SK-N-SH (cell line): Measurements from ENCODE around the gene MCF2L. TPM values are rescaled to one million over a fixed set of nuclear protein-coding genes. Genes with fewer than 3 reads are reported as not detected.

Source experiments
- CTCF ChIA-PET: fragments of 300-600, 350-600 bp; formaldehyde crosslinking; extraction: SDS; loops from one replicate; lab custom pipeline; 2021; lab: Yijun Ruan, JAX
- POLR2A ChIA-PET: fragments of 350-600 bp; sonication (Branson Sonifier 250); formaldehyde crosslinking; extraction: SDS; loops from one replicate; lab custom pipeline; 2020; ENCODE audit warnings: antibody characterized with exemption, inconsistent platforms; lab: Yijun Ruan, JAX
- DNase-seq: peaks from one replicate; pipeline ENCODE4 v3.0.0; 2012
- H2AFZ ChIP-seq: fragments of 200-600 bp; sonication (generic); 2 replicates; pipeline ENCODE4 v1.8.1; 2016; ENCODE audit warnings: antibody characterized with exemption, mild to moderate bottlenecking, low read depth
- H3F3A ChIP-seq: fragments of 200-600 bp; sonication (generic); replicated peaks from 2 replicates; pipeline ENCODE3; 2016; ENCODE audit warnings: antibody characterized with exemption, mild to moderate bottlenecking; ENCODE audit not compliant: insufficient read depth
- H3K27ac ChIP-seq, 2 experiments: fragments of 200-500 bp in 1 of 2; fragments of 200-600 bp in 1 of 2; sonication (Bioruptor generic) in 1 of 2; sonication (generic), shearing (Covaris generic) in 1 of 2; 2 replicates each; pipeline versions ENCODE4 v1.5.1 to v1.6.1; 2014 to 2016; ENCODE audit warnings: low read depth in 2 of 2, inconsistent platforms in 1 of 2, low read length in 1 of 2, mild to moderate bottlenecking in 1 of 2, mixed read lengths in 1 of 2
- H3K27me3 ChIP-seq: fragments of 200-600 bp; sonication (generic), shearing (Covaris generic); 2 replicates; pipeline ENCODE4 v1.6.1; 2016; ENCODE audit warnings: mixed run types; ENCODE audit not compliant: insufficient read depth
- H3K36me3 ChIP-seq, 2 experiments: fragments of 200-500 bp in 1 of 2; fragments of 200-600 bp in 1 of 2; sonication (Bioruptor generic) in 1 of 2; sonication (generic) in 1 of 2; replicated peaks in 1 of 2; 2 replicates each; pipeline versions ENCODE3 to v1.5.1; 2014 to 2016; ENCODE audit warnings: low read length in 1 of 2, mild to moderate bottlenecking in 1 of 2; ENCODE audit not compliant: insufficient read depth in 2 of 2, control insufficient read depth in 1 of 2
- H3K4me1 ChIP-seq, 2 experiments: fragments of 200-500 bp in 1 of 2; fragments of 200-600 bp in 1 of 2; sonication (Bioruptor generic) in 1 of 2; sonication (generic), shearing (Covaris generic) in 1 of 2; 2 replicates each; pipeline versions ENCODE4 v1.5.1 to v1.6.1; 2014 to 2016; ENCODE audit warnings: low read depth in 1 of 2, low read length in 1 of 2, mixed run types in 1 of 2; ENCODE audit not compliant: insufficient read depth in 2 of 2, control insufficient read depth in 1 of 2
- H3K4me2 ChIP-seq: fragments of 200-600 bp; sonication (generic), shearing (Covaris generic); 2 replicates; pipeline ENCODE4 v1.6.1; 2017; ENCODE audit warnings: mixed run types
- H3K4me3 ChIP-seq, 2 experiments: fragments of 200-500 bp in 1 of 2; fragments of 200-600 bp in 1 of 2; sonication (Bioruptor generic) in 1 of 2; sonication (generic), shearing (Covaris generic) in 1 of 2; 2 replicates each; pipeline versions ENCODE4 v1.5.1 to v1.8.1; 2014 to 2016; ENCODE audit warnings: low read depth in 2 of 2, inconsistent platforms in 1 of 2, low read length in 1 of 2, mild to moderate bottlenecking in 1 of 2, mixed read lengths in 1 of 2, moderate library complexity in 1 of 2
- H3K79me2 ChIP-seq: fragments of 200-600 bp; sonication (generic); 2 replicates; pipeline ENCODE4 v1.8.1; 2017; ENCODE audit warnings: mild to moderate bottlenecking; ENCODE audit not compliant: insufficient read depth
- H3K9ac ChIP-seq: fragments of 200-600 bp; sonication (generic); 2 replicates; pipeline ENCODE4 v1.6.1; 2017; ENCODE audit warnings: mixed run types
- H3K9me2 ChIP-seq: fragments of 200-600 bp; sonication (generic); 2 replicates; pipeline ENCODE4 v1.6.1; 2017; ENCODE audit warnings: mixed run types
- H3K9me3 ChIP-seq: fragments of 200-600 bp; sonication (generic); 2 replicates; pipeline ENCODE4 v1.6.1; 2017; ENCODE audit warnings: mixed run types, mild to moderate bottlenecking, moderate library complexity
- H4K20me1 ChIP-seq: fragments of 200-600 bp; sonication (generic); 2 replicates; pipeline ENCODE4 v1.6.1; 2017; ENCODE audit warnings: mild to moderate bottlenecking, mixed run types; ENCODE audit not compliant: insufficient read depth
- CTCF ChIP-seq: fragments of 200-600 bp; sonication (generic); IDR thresholded peaks from 2 replicates; pipeline ENCODE4 v1.6.1; 2017; ENCODE audit warnings: antibody characterized with exemption, mild to moderate bottlenecking, moderate library complexity
- EP300 ChIP-seq, 2 experiments: IDR thresholded peaks; 2 replicates each; pipeline versions ENCODE4 v1.4.0 to v1.6.1; 2012; ENCODE audit warnings: borderline replicate concordance in 1 of 2, low read depth in 1 of 2, low read length in 1 of 2
- FOSL2 ChIP-seq: IDR thresholded peaks from 2 replicates; pipeline ENCODE4 v1.4.0; 2012; ENCODE audit warnings: low read depth, mild to moderate bottlenecking, moderate library complexity, borderline replicate concordance
- FOXM1 ChIP-seq: IDR thresholded peaks from 2 replicates; pipeline ENCODE4 v1.4.0; 2012; ENCODE audit warnings: low read depth, mild to moderate bottlenecking
- GABPA ChIP-seq: IDR thresholded peaks from 2 replicates; pipeline ENCODE4 v1.4.0; 2012; ENCODE audit warnings: low read depth, mild to moderate bottlenecking
- GATA2 ChIP-seq: sonication (generic); formaldehyde crosslinking; IDR thresholded peaks from 2 replicates; pipeline ENCODE4 v1.5.0; 2020; ENCODE audit warnings: mild to moderate bottlenecking, missing genetic modification reagents
- IRF3 ChIP-seq: fragments of 150-350 bp; IDR thresholded peaks from 2 replicates; pipeline ENCODE4 v1.6.1; 2016; ENCODE audit warnings: mild to moderate bottlenecking, low read depth, low read length
- MAX ChIP-seq: IDR thresholded peaks from 2 replicates; pipeline ENCODE4 v1.4.0; 2012; ENCODE audit warnings: low read depth
- MEF2A ChIP-seq: IDR thresholded peaks from 2 replicates; pipeline ENCODE4 v1.4.0; 2012; ENCODE audit warnings: low read depth, borderline replicate concordance
- MXI1 ChIP-seq: IDR thresholded peaks from 2 replicates; pipeline ENCODE4 v1.6.1; 2012; ENCODE audit warnings: mild to moderate bottlenecking, low read depth, low read length, improper control_type of control experiment
- RCOR1 ChIP-seq: fragments of 150-350 bp; IDR thresholded peaks from 2 replicates; pipeline ENCODE4 v1.6.1; 2017; ENCODE audit warnings: antibody characterized with exemption, low read length
- REST ChIP-seq: IDR thresholded peaks from 2 replicates; pipeline ENCODE4 v1.6.1; 2012; ENCODE audit warnings: mild to moderate bottlenecking, low read depth, low read length, moderate library complexity
- RFX5 ChIP-seq: IDR thresholded peaks from 2 replicates; pipeline ENCODE4 v1.6.1; 2012; ENCODE audit warnings: mild to moderate bottlenecking, improper control_type of control experiment, low read length
- RXRA ChIP-seq: IDR thresholded peaks from 2 replicates; pipeline ENCODE4 v1.4.0; 2012; ENCODE audit warnings: low read depth, mild to moderate bottlenecking, borderline replicate concordance
- TEAD4 ChIP-seq: IDR thresholded peaks from 2 replicates; pipeline ENCODE4 v1.4.0; 2012; ENCODE audit warnings: mild to moderate bottlenecking, borderline replicate concordance; ENCODE audit not compliant: insufficient read depth
- USF2 ChIP-seq: fragments of 150-350 bp; IDR thresholded peaks from 2 replicates; pipeline ENCODE4 v1.6.1; 2017; ENCODE audit warnings: antibody characterized with exemption, low read length, low read depth, borderline replicate concordance
- YY1 ChIP-seq: IDR thresholded peaks from 2 replicates; pipeline ENCODE4 v1.4.0; 2012; ENCODE audit warnings: low read depth, mild to moderate bottlenecking
- ZBTB33 ChIP-seq: IDR thresholded peaks from 2 replicates; pipeline ENCODE4 v1.4.0; 2012; ENCODE audit warnings: low read depth, borderline replicate concordance
- WGBS: methylation state at CpG from one replicate; pipeline ENCODE4 v1.1.6; 2017; ENCODE audit warnings: low lambda C conversion rate; 5-methylcytosine and 5-hydroxymethylcytosine counted together
- polyA plus RNA-seq, 3 experiments: library from polyadenylated mRNA; depleted of rRNA; stranded (reverse); fragments of >200 nt; gene quantifications; 2 replicates each; pipeline ENCODE4 v1.2.3, GENCODE V29; 2012

The MCF2L gene
- polyA plus RNA-seq, 1 of the 3 experiments (the other 2 are of a cell fraction) = 0.56 TPM

- no peaks in the 10 kb centered on the region for H3K9me3 ChIP-seq
- H3K27ac ChIP-seq = no peak overlapping the region
- peaks cover 0 to 19% of the 10 kb centered on the region in 2 experiments; a peak in 2 of 4 replicates for H3K4me1 ChIP-seq
- no peaks in the 10 kb centered on the region for H3K9me2 ChIP-seq
- DNase-seq = no peak
- no peak overlapping the region for H3K9ac ChIP-seq
- H3K36me3 ChIP-seq = no peaks in the 10 kb centered on the region
- no peak overlapping the region for H3K4me2 ChIP-seq
- no peaks in the 10 kb centered on the region for H3K79me2 ChIP-seq
- TF ChIP-seq GATA2 (CRISPR knock-in tag) (no peak), CTCF (no peak), GABPA (no peak), FOXM1 (no peak), RFX5 (no peak), MAX (no peak), ZBTB33 (no peak), REST (no peak), MEF2A (no peak), MXI1 (no peak), RXRA (no peak), USF2 (no peak), RCOR1 (no peak), FOSL2 (no peak), YY1 (no peak), EP300 (IDR thresholded peaks at IDR 0.05; ENCODE audit: borderline replicate concordance in 1 of 2, low read depth in 1 of 2, low read length in 1 of 2) (no peak), TEAD4 (no peak), IRF3 (no peak)
- WGBS = 78% methylated on average over 17 of the region's 18 CpGs
- H3K27me3 ChIP-seq = peaks cover 23% of the 10 kb centered on the region
- H4K20me1 ChIP-seq = no peaks in the 10 kb centered on the region
- no peak overlapping the region for H3K4me3 ChIP-seq
- ChIA-PET CTCF (interaction anchor here (1.5 to 1.9 kb wide), 3 partner anchors 30 to 56 kb away, joined by 4 to 8 read pairs (median 7); no protein-coding TSS in a partner anchor), POLR2A (no interaction called here)
- no peak overlapping the region for H2AFZ ChIP-seq
- no peaks in the 10 kb centered on the region for H3F3A ChIP-seq
These were observed 4.5 kb downstream of the MCF2L start for GRCh38 chr13:112973577-112973951.
